Activated CD4-positive, alpha-beta T cell treated with anti-CD3 and anti-CD28 coated beads, Interleukin-2, amount 50 U/mL, for 4 hours (primary cell): ENCODE results near the gene VTN.

Experiments
- DNase-seq, 2 experiments: peaks; one replicate each; pipeline ENCODE4 v3.0.0-alpha.2; 2020

Gene VTN

DNA sequence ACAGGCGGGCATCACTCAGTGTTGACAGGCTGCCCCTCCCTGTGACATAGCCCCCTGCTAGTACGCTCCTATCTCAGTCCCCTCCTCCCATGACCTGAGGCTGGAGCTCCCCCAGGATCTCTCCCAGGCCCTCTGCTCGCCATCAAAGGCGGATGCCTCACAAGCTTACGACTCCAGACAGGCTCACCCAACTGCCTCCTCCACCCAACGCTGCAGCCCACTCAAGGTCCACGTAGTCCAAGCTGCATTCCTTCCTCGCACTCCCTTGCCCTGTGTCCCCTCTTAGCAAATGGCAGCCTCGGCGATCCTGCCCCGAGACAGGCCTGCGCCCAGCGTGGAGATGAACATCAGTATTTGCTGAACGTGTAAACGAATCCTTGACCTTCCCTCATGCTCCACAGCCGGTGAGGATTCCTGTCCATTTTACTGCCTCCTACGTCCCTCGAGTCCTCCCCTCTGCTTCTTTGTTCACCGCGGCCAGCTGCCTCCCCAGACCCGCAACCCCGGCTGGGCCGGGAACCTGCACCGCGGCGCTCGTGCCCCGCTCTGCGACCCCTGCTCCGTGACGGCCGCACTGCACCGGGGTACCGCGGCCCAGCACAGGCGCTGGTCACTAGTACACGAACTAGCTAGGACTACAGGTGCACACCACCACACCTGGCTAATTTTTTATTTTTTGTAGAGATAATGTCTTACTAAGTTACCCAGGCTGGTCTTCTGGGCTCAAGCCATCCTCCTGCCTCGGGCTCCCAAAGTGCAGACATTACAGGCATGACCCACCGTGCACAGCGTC is 51.9 kb downstream of the VTN start:
- DNase-seq, result no peak
